ENCODE measurements around the gene DCK. TPM values are rescaled to one million over a fixed set of nuclear protein-coding genes. Genes with fewer than 3 reads are reported as not detected.

Gene DCK
- total RNA-seq, 1 donor from 2014 or later, result 7.5 TPM

- no peaks in the 10 kb centered on the region for H3K27me3 ChIP-seq (ENCODE audit: low read depth)
- H3K27ac ChIP-seq (replicated peaks), result no peak overlapping the region
- TF ChIP-seq CTCF (IDR thresholded peaks at IDR 0.05; ENCODE audit: borderline replicate concordance), result no peak
- H3K36me3 ChIP-seq, result no peaks in the 10 kb centered on the region
- no peak overlapping the region for H3K4me3 ChIP-seq
- no peaks in the 10 kb centered on the region for H3K9me3 ChIP-seq (replicated peaks)
- no peaks in the 10 kb centered on the region for H3K4me1 ChIP-seq
- intact Hi-C loops (cut with micrococcal nuclease), result no loop called here
- DNase-seq, result no peak
These were observed 71.1 kb downstream of the DCK start for GRCh38 chr4:71064521-71064920.

GRCh38 chr4:71065991-71066510, 72.6 kb downstream of the DCK start:
- Histone ChIP-seq H3K36me3 (no peaks in the 10 kb centered on the region), H3K27ac (replicated peaks) (no peak overlapping the region), H3K4me3 (no peak overlapping the region), H3K9me3 (replicated peaks) (no peaks in the 10 kb centered on the region), H3K27me3 (ENCODE audit: low read depth) (no peaks in the 10 kb centered on the region), H3K4me1 (no peaks in the 10 kb centered on the region)
- intact Hi-C loops (cut with micrococcal nuclease), result no loop called here
- DNase-seq, result no peak
- no peak for TF ChIP-seq CTCF (IDR thresholded peaks at IDR 0.05; ENCODE audit: borderline replicate concordance)

GRCh38 chr4:71066737-71067716, 73.6 kb downstream of the DCK start:
- DNase-seq, result no peak
- no peaks in the 10 kb centered on the region for H3K27me3 ChIP-seq (ENCODE audit: low read depth)
- no peak overlapping the region for H3K4me3 ChIP-seq
- H3K27ac ChIP-seq (replicated peaks), result no peak overlapping the region
- intact Hi-C loops (cut with micrococcal nuclease), result no loop called here
- no peaks in the 10 kb centered on the region for H3K36me3 ChIP-seq
- H3K4me1 ChIP-seq, result no peaks in the 10 kb centered on the region
- TF ChIP-seq CTCF (IDR thresholded peaks at IDR 0.05; ENCODE audit: borderline replicate concordance), result no peak
- H3K9me3 ChIP-seq (replicated peaks), result no peaks in the 10 kb centered on the region

- H3K27me3 ChIP-seq (ENCODE audit: low read depth), result no peaks in the 10 kb centered on the region
- no peaks in the 10 kb centered on the region for H3K36me3 ChIP-seq
- intact Hi-C loops (cut with micrococcal nuclease), result no loop called here
- no peaks in the 10 kb centered on the region for H3K9me3 ChIP-seq (replicated peaks)
- no peak overlapping the region for H3K4me3 ChIP-seq
- H3K4me1 ChIP-seq, result peaks cover 3% of the 10 kb centered on the region
- TF ChIP-seq CTCF (IDR thresholded peaks at IDR 0.05; ENCODE audit: borderline replicate concordance), result no peak
- DNase-seq, result no peak
- H3K27ac ChIP-seq (replicated peaks), result no peak overlapping the region
These were observed 75.6 kb downstream of the DCK start for GRCh38 chr4:71069063-71069462.

- DNase-seq, result no peak
- H3K9me3 ChIP-seq (replicated peaks), result no peaks in the 10 kb centered on the region
- no peak overlapping the region for H3K4me3 ChIP-seq
- TF ChIP-seq CTCF (IDR thresholded peaks at IDR 0.05; ENCODE audit: borderline replicate concordance), result no peak
- no peak overlapping the region for H3K27ac ChIP-seq (replicated peaks)
- intact Hi-C loops (cut with micrococcal nuclease), result no loop called here
- peaks cover 13% of the 10 kb centered on the region for H3K4me1 ChIP-seq
- H3K36me3 ChIP-seq, result no peaks in the 10 kb centered on the region
- no peaks in the 10 kb centered on the region for H3K27me3 ChIP-seq (ENCODE audit: low read depth)
These were observed 76.6 kb downstream of the DCK start for GRCh38 chr4:71070015-71070414.

All from left ventricle myocardium inferior (tissue), 1 donor.